Tibial artery (tissue), 4 donors: ENCODE measurements around the gene VAV2.

Experiments
- DNase-seq, 2 donors: peaks; one replicate each; pipeline ENCODE4 v3.0.0-alpha.2; 2019
- H3K27ac ChIP-seq, 2 donors: fragments of 200-600 bp; sonication (generic) in 1 of 2; 1 replicate in 1 of 2; 2 replicates in 1 of 2; pipeline ENCODE4 v1.5.1; 2018 to 2019; ENCODE audit warnings: mild to moderate bottlenecking in 1 of 2
- H3K27me3 ChIP-seq, 2 donors: fragments of 200-600 bp; sonication (generic) in 1 of 2; one replicate each; pipeline versions ENCODE4 v1.5.1 to v1.6.0; 2016 to 2019
- H3K36me3 ChIP-seq, 3 donors: fragments of 200-600 bp; sonication (generic) in 2 of 3; one replicate each; pipeline ENCODE4 v1.5.1; 2016 to 2019; ENCODE audit warnings: mild to moderate bottlenecking in 2 of 3
- H3K4me1 ChIP-seq, 4 donors: fragments of 200-600 bp; sonication (generic) in 2 of 4; 1 replicate in 3 of 4; 2 replicates in 1 of 4; pipeline ENCODE4 v1.5.1; 2016 to 2019
- H3K4me3 ChIP-seq, 2 donors: fragments of 200-600 bp; sonication (generic) in 1 of 2; 1 replicate in 1 of 2; 2 replicates in 1 of 2; pipeline ENCODE4 v1.5.1; 2018 to 2019; ENCODE audit warnings: mild to moderate bottlenecking in 2 of 2
- H3K9me3 ChIP-seq, 3 donors: fragments of 200-600 bp; sonication (generic) in 1 of 3; one replicate each; pipeline ENCODE4 v1.5.1; 2016 to 2019
- CTCF ChIP-seq, 2 experiments: fragments of 200-600 bp in 1 of 2; fragments of 450-650 bp in 1 of 2; IDR thresholded peaks; one replicate each; pipeline ENCODE4 v1.5.1; 2017 to 2019; ENCODE audit warnings: antibody characterized with exemption in 2 of 2, mild to moderate bottlenecking in 1 of 2, moderate library complexity in 1 of 2
- intact Hi-C: fragments of 100-400 bp; cut with DNase I; formaldehyde crosslinking; loops from one replicate; pipeline ENCODE4 v1.15.0; 2023; ENCODE audit warnings: low total_unique reads

VAV2 gene

GRCh38 chr9:133718563-133719315, 273.4 kb downstream of the VAV2 start:
- Histone ChIP-seq H3K36me3 (no peaks in the 10 kb centered on the region), H3K9me3 (no peaks in the 10 kb centered on the region), H3K27ac (no peak overlapping the region), H3K27me3 (peaks cover 0 to 52% of the 10 kb centered on the region in 2 donors), H3K4me1 (no peaks in the 10 kb centered on the region), H3K4me3 (no peak overlapping the region)
- intact Hi-C loops = no loop called here
- no peak for TF ChIP-seq CTCF (IDR thresholded peaks at IDR 0.05)
- DNase-seq = peak in 1 of 2 donors; percentile 46

GRCh38 chr9:133717113-133718031, 274.8 kb downstream of the VAV2 start:
- peak in 1 of 2 donors; percentile 59 for DNase-seq
- Histone ChIP-seq H3K27ac (no peak overlapping the region), H3K9me3 (no peaks in the 10 kb centered on the region), H3K27me3 (peaks cover 0 to 64% of the 10 kb centered on the region in 2 donors), H3K36me3 (no peaks in the 10 kb centered on the region), H3K4me1 (no peaks in the 10 kb centered on the region), H3K4me3 (no peak overlapping the region)
- TF ChIP-seq CTCF (IDR thresholded peaks at IDR 0.05) = no peak
- intact Hi-C loops = no loop called here

GRCh38 chr9:133716564-133717112, 275.5 kb downstream of the VAV2 start:
- Histone ChIP-seq H3K9me3 (no peaks in the 10 kb centered on the region), H3K27ac (no peak overlapping the region)
- intact Hi-C loops = no loop called here

GRCh38 chr9:133715866-133716563, 276.1 kb downstream of the VAV2 start:
- Histone ChIP-seq H3K27ac (no peak overlapping the region), H3K4me1 (no peaks in the 10 kb centered on the region), H3K4me3 (no peak overlapping the region), H3K36me3 (no peaks in the 10 kb centered on the region), H3K27me3 (peaks cover 0 to 72% of the 10 kb centered on the region in 2 donors), H3K9me3 (no peaks in the 10 kb centered on the region)
- DNase-seq = peak in 1 of 2 donors; percentile 62
- intact Hi-C loops = no loop called here
- no peak for TF ChIP-seq CTCF (IDR thresholded peaks at IDR 0.05)

More at GRCh38 chr9:133716564-133717112, 275.5 kb downstream of the VAV2 start:
- H3K27me3 ChIP-seq = peaks cover 0 to 70% of the 10 kb centered on the region in 2 donors
- no peak overlapping the region for H3K4me3 ChIP-seq
- H3K4me1 ChIP-seq = no peaks in the 10 kb centered on the region
- TF ChIP-seq CTCF (IDR thresholded peaks at IDR 0.05) = no peak
- peak in 1 of 2 donors; percentile 51 for DNase-seq
- H3K36me3 ChIP-seq = no peaks in the 10 kb centered on the region

DNA sequence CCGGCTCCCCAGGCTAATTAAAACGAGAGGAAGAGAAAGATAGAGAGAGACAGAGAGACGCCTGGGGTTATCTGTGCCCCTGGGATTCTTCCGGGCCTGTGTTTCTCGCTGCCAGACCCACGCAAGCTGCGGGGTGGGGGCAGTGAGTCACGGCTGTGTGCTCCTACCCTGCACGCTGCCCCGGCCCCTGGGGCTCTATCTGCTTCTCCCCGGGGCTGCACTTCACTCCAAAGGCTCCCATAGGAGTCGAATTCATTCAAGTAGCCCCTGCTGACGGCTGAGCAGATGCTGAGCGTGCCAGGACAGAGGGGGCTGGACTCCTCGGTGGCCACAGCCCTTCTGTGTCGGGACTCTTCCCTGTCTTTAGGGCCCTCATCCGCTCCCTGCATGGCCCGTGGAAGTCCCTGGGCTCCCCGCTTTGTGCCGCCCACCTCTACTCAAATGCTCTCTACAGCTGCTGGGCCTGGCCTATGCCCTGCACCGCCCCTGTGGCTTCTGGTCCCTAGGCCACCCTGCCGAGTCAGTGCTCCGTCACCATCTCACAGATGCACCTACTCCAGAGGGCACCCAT, 276.7 kb downstream of the VAV2 start:
- TF ChIP-seq CTCF (IDR thresholded peaks at IDR 0.05) = no peak
- Histone ChIP-seq H3K9me3 (no peaks in the 10 kb centered on the region), H3K36me3 (no peaks in the 10 kb centered on the region), H3K27ac (no peak overlapping the region), H3K27me3 (peaks cover 0 to 72% of the 10 kb centered on the region in 2 donors), H3K4me3 (no peak overlapping the region), H3K4me1 (no peaks in the 10 kb centered on the region)
- intact Hi-C loops = no loop called here
- peak in 1 of 2 donors; percentile 63 for DNase-seq
